Measurements from ENCODE around the gene SFTPD. TPM values are rescaled to one million over a fixed set of nuclear protein-coding genes. Genes with fewer than 3 reads are reported as not detected.

Gene SFTPD
- total and polyA plus RNA-seq, 10 of the 15 experiments (the other 5 are each of a cell fraction or from before 2014, with no cell fraction given), result 0.31 TPM; not detected in 9

DNA sequence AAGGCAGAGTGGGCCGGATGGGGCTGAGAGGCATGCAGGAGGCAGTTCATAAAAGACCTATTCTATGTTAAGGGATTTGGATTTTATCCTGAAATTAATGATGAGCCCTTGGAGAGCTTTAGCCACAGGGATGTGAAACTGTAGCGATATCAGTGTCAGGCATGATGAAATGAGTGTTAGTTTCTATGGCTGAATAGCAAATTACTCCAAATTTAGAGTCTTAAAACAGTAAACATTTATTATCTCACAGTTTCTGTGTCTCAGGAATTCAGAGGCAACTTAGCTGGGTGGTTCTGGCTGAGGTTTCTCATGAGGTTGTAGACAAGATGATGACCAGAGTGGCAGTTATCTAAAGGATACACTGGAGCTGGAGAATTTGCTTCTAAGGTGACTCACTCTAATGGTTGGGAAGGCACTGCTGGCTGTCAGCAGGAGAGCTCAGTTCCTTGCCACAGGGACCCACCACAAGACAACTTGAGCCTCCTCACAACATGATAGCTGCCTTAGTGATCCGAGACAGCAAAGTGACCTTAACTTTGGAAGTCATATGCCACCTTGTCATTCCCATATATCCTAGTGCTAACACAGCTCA lies 36.7 kb upstream of the SFTPD start:
- CTCF ChIA-PET, result no interaction called here
- WGBS (ENCODE audit: insufficient coverage, insufficient replicate concordance, low lambda C conversion rate, missing lambda C conversion rate), result 27% methylated on average over 3 of the region's 3 CpGs
- H3K4me1 ChIP-seq (ENCODE audit: control insufficient read depth, insufficient read depth, low read length), result no peaks in the 10 kb centered on the region
- H3K4me3 ChIP-seq, result no peak overlapping the region
- intact Hi-C loops (cut with micrococcal nuclease; ENCODE audit: unreplicated experiment) (no loop called here), in situ Hi-C loops (cut with MboI) (no loop called here)
- no peaks in the 10 kb centered on the region for H3K9me3 ChIP-seq (replicated peaks; ENCODE audit: control insufficient read depth, insufficient read depth, low read length)
- DNase-seq (ENCODE audit: low read depth, low spot score), result no peak
- no peak overlapping the region for H3K27ac ChIP-seq (ENCODE audit: control insufficient read depth, insufficient read depth)
- no peaks in the 10 kb centered on the region for H4K20me1 ChIP-seq (ENCODE audit: control insufficient read depth, insufficient read depth)
- ATAC-seq, result no peak
- H3K9ac ChIP-seq (ENCODE audit: control insufficient read depth, insufficient read depth, low read length), result no peak overlapping the region
- H3K79me2 ChIP-seq (ENCODE audit: control insufficient read depth, insufficient read depth, low read length), result no peaks in the 10 kb centered on the region
- H3K4me2 ChIP-seq (ENCODE audit: control insufficient read depth, insufficient read depth), result no peak overlapping the region
- H3K36me3 ChIP-seq (ENCODE audit: control insufficient read depth in 2 of 2, insufficient read depth in 2 of 2, low read length in 1 of 2), result no peaks in the 10 kb centered on the region
- no TSS peak for BruUV-seq (replicated peaks)
- peaks cover 0 to 6% of the 10 kb centered on the region in 2 experiments; a peak in 2 of 4 replicates for H3K27me3 ChIP-seq (replicated peaks in 1 of 2; ENCODE audit: control insufficient read depth in 2 of 2, insufficient read depth in 2 of 2, low read length in 1 of 2)
- no peak for TF ChIP-seq ASH2L (IDR thresholded peaks at IDR 0.05; ENCODE audit: borderline replicate concordance, low read depth)
- TF ChIP-seq ZNF622 (IDR thresholded peaks at IDR 0.05), result no peak
- TF ChIP-seq ESRRA (IDR thresholded peaks at IDR 0.05; ENCODE audit: low read length), result no peak
- no peak for TF ChIP-seq RELA (IDR thresholded peaks at IDR 0.05; ENCODE audit: borderline replicate concordance, partially characterized antibody)
- RAD21 ChIA-PET (ENCODE audit: unreplicated experiment), result no interaction called here
- SMC1A ChIA-PET (ENCODE audit: uncharacterized antibody, unreplicated experiment), result no interaction called here
- FAIRE-seq, result no peak
- no peak overlapping the region for H2AFZ ChIP-seq (ENCODE audit: control insufficient read depth, low read depth, low read length)
- POLR2A ChIA-PET, result interaction anchor here (0.5 kb wide), 1 partner anchor 216 kb away, joined by 4 read pairs; no protein-coding TSS in a partner anchor

DNA sequence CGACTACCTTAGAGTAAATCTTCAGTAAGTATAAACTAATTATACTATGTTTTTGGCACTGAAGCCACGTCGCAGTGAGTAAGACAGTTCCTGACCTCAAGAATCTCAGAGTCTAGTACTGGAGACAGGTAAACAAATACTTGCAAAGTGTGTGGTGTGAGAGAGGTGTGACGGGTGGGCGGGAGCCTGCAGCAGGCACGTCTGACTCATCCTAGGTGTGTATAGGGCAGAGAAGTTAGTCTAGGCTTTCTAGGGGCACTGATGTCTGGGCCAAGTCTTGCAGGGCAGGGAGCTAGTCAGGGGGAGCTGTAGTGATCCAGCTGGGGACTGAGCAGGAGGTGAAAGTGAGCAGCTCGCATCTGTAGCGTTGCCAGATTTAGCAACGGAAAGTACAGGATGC lies 35.9 kb upstream of the SFTPD start:
- POLR2A ChIA-PET, result no interaction called here
- Histone ChIP-seq H3K4me3 (no peak overlapping the region), H3K79me2 (ENCODE audit: control insufficient read depth, insufficient read depth, low read length) (no peaks in the 10 kb centered on the region), H3K9ac (ENCODE audit: control insufficient read depth, insufficient read depth, low read length) (no peak overlapping the region), H2AFZ (ENCODE audit: control insufficient read depth, low read depth, low read length) (no peak overlapping the region), H4K20me1 (ENCODE audit: control insufficient read depth, insufficient read depth) (no peaks in the 10 kb centered on the region), H3K36me3 (ENCODE audit: control insufficient read depth in 2 of 2, insufficient read depth in 2 of 2, low read length in 1 of 2) (no peaks in the 10 kb centered on the region), H3K27me3 (replicated peaks in 1 of 2; ENCODE audit: control insufficient read depth in 2 of 2, insufficient read depth in 2 of 2, low read length in 1 of 2) (peaks cover 4 to 8% of the 10 kb centered on the region in 2 experiments; a peak in 3 of 4 replicates), H3K9me3 (replicated peaks; ENCODE audit: control insufficient read depth, insufficient read depth, low read length) (no peaks in the 10 kb centered on the region), H3K4me1 (ENCODE audit: control insufficient read depth, insufficient read depth, low read length) (no peaks in the 10 kb centered on the region), H3K27ac (ENCODE audit: control insufficient read depth, insufficient read depth) (no peak overlapping the region), H3K4me2 (ENCODE audit: control insufficient read depth, insufficient read depth) (no peak overlapping the region)
- no TSS peak for BruUV-seq (replicated peaks)
- SMC1A ChIA-PET (ENCODE audit: uncharacterized antibody, unreplicated experiment), result no interaction called here
- RAD21 ChIA-PET (ENCODE audit: unreplicated experiment), result no interaction called here
- CTCF ChIA-PET, result no interaction called here
- DNase-seq (ENCODE audit: low read depth, low spot score) (no peak), FAIRE-seq (no peak), ATAC-seq (peak; percentile 59)
- under 1% methylated on average over 9 of the region's 9 CpGs for WGBS (ENCODE audit: insufficient coverage, insufficient replicate concordance, low lambda C conversion rate, missing lambda C conversion rate)
- intact Hi-C loops (cut with micrococcal nuclease; ENCODE audit: unreplicated experiment) (no loop called here), in situ Hi-C loops (cut with MboI) (no loop called here)
- TF ChIP-seq BHLHE40 (IDR thresholded peaks at IDR 0.05; ENCODE audit: borderline replicate concordance in 1 of 2, low read depth in 2 of 2, low read length in 1 of 2) (peak in 1 of 2 experiments; percentile 21; a peak in 1 of 4 replicates), NR2C2 (IDR thresholded peaks at IDR 0.05; ENCODE audit: borderline replicate concordance, control insufficient read depth, insufficient read length, low read depth) (no peak)
